K562 (cell line): ENCODE results near the gene XPO6. TPM values are rescaled to one million over a fixed set of nuclear protein-coding genes. Genes with fewer than 3 reads are reported as not detected.

Experiments
- BRCA1 ChIP-seq, 2 experiments: fragments of 450-650 bp in 1 of 2; sonication (generic) in 1 of 2; formaldehyde crosslinking in 1 of 2; IDR thresholded peaks; 2 replicates each; pipeline versions ENCODE4 v1.5.0 to v1.6.1; 2017 to 2020; ENCODE audit warnings: mild to moderate bottlenecking in 1 of 2, missing genetic modification reagents in 1 of 2
- DACH1 ChIP-seq: fragments of 450-650 bp; IDR thresholded peaks from 2 replicates; pipeline ENCODE4 v1.6.1; 2018; ENCODE audit not compliant: partially characterized antibody
- FOXM1 ChIP-seq, 2 experiments: fragments of 450-650 bp in 1 of 2; sonication (generic) in 1 of 2; formaldehyde crosslinking in 1 of 2; IDR thresholded peaks; 2 replicates each; pipeline versions ENCODE4 v1.6.1 to v1.9.0; 2017 to 2022; ENCODE audit warnings: low read depth in 2 of 2, mild to moderate bottlenecking in 2 of 2, missing genetic modification reagents in 1 of 2, moderate library complexity in 1 of 2
- HDAC1 ChIP-seq, 2 experiments: fragments of 450-650 bp; IDR thresholded peaks; 2 replicates each; pipeline ENCODE4 v1.6.1; 2016 to 2017; ENCODE audit warnings: inconsistent platforms in 1 of 2, mild to moderate bottlenecking in 1 of 2, moderate library complexity in 1 of 2
- HNRNPUL1 ChIP-seq: fragments of 200-400 bp; formaldehyde crosslinking; IDR thresholded peaks from 2 replicates; pipeline ENCODE4 v1.6.1; 2017; ENCODE audit warnings: low read length
- MCM7 ChIP-seq, 2 experiments: fragments of 450-650 bp; IDR thresholded peaks; 2 replicates each; pipeline ENCODE4 v1.6.1; 2016 to 2018
- MYNN ChIP-seq, 2 experiments: sonication (generic); formaldehyde crosslinking in 1 of 2; IDR thresholded peaks; 2 replicates each; pipeline versions ENCODE4 v1.5.0 to v1.6.1; 2016 to 2020; ENCODE audit warnings: antibody characterized with exemption in 1 of 2, missing genetic modification reagents in 1 of 2
- NUFIP1 ChIP-seq: fragments of 450-650 bp; IDR thresholded peaks from 2 replicates; pipeline ENCODE4 v1.6.1; 2018; ENCODE audit not compliant: partially characterized antibody
- RFX5 ChIP-seq: IDR thresholded peaks from 2 replicates; pipeline ENCODE4 v1.6.1; 2011; ENCODE audit warnings: low read depth, mild to moderate bottlenecking, improper control_type of control experiment, low read length
- SAFB ChIP-seq: fragments of 200-400 bp; formaldehyde crosslinking; IDR thresholded peaks from 2 replicates; pipeline ENCODE4 v1.6.1; 2017; ENCODE audit warnings: low read depth, low read length, borderline replicate concordance
- SIRT6 ChIP-seq: IDR thresholded peaks from one replicate; pipeline ENCODE4 v1.6.1; 2012; ENCODE audit warnings: low read depth, mild to moderate bottlenecking, control low read depth, inconsistent platforms, low read length, moderate library complexity
- SMC3 ChIP-seq: conservative IDR thresholded peaks from 2 replicates; pipeline ENCODE4 v1.6.1; 2011; ENCODE audit warnings: low read depth, low read length, improper control_type of control experiment; ENCODE audit not compliant: insufficient read depth
- ZBTB17 ChIP-seq: fragments of 450-650 bp; formaldehyde crosslinking; IDR thresholded peaks from 2 replicates; pipeline ENCODE4 v1.4.0; 2020; ENCODE audit warnings: mild to moderate bottlenecking
- ZNF347 ChIP-seq: fragments of 450-650 bp; formaldehyde crosslinking; IDR thresholded peaks from 2 replicates; pipeline ENCODE4 v1.4.0; 2020; ENCODE audit warnings: low read depth, mild to moderate bottlenecking, moderate library complexity
- ZNF76 ChIP-seq: fragments of 250-450 bp; sonication (Bioruptor Pico); IDR thresholded peaks from 2 replicates; pipeline ENCODE4 v1.4.0; 2020; ENCODE audit warnings: mild to moderate bottlenecking, moderate library complexity, borderline replicate concordance
- polyA plus RNA-seq, 8 experiments: library from polyadenylated mRNA; depleted of rRNA in 4 of 8; stranded (reverse) in 5 of 8; unstranded in 3 of 8; fragments of >200 nt; fragmentation: Nextera tagmentation in 2 of 8; fragmentation: Illumina TruSeq in 1 of 8; extraction: Ambion mirVana in 2 of 8; extraction: Trizol in 1 of 8; gene quantifications; 2 replicates each; pipeline versions ENCODE4 v1.2.1 to v1.2.3, GENCODE V29; 2011 to 2014; ENCODE audit warnings: inconsistent platforms in 1 of 8, missing spikeins in 1 of 8
- total RNA-seq, 7 experiments: library from RNA; depleted of rRNA in 6 of 7; stranded (reverse); fragments of >200 nt in 6 of 7; fragmentation: Illumina TruSeq in 2 of 7; extraction: Trizol in 2 of 7; gene quantifications; 2 replicates each; pipeline versions ENCODE4 v1.2.1 to v1.2.3, GENCODE V29; 2011 to 2021; ENCODE audit warnings: low replicate concordance in 1 of 7
- TF ChIP-seq, protein P1 (sequence below): fragments of 450-650 bp; conservative IDR thresholded peaks from 2 replicates; pipeline ENCODE4 v1.6.1; 2016; ENCODE audit warnings: missing genetic modification characterization, low read depth, mild to moderate bottlenecking, control low read depth, missing compliant biosample characterization
- TF ChIP-seq, protein P2 (sequence below): fragments of 450-650 bp; IDR thresholded peaks from 2 replicates; pipeline ENCODE4 v1.6.1; 2016; ENCODE audit warnings: low read depth
- TF ChIP-seq, protein P3 (sequence below): fragments of 250-450 bp; sonication (Bioruptor Pico); IDR thresholded peaks from 2 replicates; pipeline ENCODE4 v1.6.1; 2021; ENCODE audit warnings: mild to moderate bottlenecking

Gene XPO6
- total and polyA plus RNA-seq, 9 of the 15 experiments (the other 6 are each of a cell fraction or from before 2014, with no cell fraction given): 11.2 to 196 (median 119) TPM

DNA sequence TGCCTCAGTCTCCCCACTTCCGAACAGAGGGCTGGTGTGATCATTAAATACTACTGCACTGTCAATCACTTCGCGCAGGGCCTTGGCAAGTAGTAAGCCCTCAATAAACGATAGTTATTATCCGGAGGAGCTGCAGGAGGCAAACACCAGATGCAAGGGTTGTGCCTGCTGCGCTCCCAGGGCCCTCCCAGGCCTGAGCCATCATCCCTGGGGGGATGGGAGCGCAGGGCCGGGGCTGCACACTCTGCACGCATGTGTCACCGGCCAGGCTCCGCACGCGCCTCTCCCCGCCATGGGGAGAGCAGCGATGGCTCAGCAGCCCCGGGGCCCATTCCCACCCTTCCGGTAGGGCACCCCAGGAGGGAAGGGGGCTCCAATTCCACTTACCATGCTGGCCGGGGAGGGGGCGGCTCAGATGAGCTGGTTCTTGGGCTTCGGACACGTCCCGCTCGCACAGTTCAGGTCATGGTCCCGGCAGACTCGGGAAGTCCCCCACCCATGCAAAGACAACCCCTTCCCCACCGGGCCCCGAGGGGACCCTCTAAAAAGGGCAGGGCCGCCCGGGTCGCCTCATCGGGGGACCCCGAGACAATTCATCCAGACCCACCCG lies 681 bp downstream of the XPO6 start (continued):
- TF ChIP-seq MYNN (IDR thresholded peaks at IDR 0.05): no peak
- no peak for TF ChIP-seq MYNN (CRISPR knock-in tag; IDR thresholded peaks at IDR 0.05)
- TF ChIP-seq SMC3: no peak
- TF ChIP-seq BRCA1 (IDR thresholded peaks at IDR 0.05): no peak
- TF ChIP-seq BRCA1 (CRISPR knock-in tag; IDR thresholded peaks at IDR 0.05): no peak
- TF ChIP-seq ZNF76 (CRISPR knock-in tag): no peak
- TF ChIP-seq, protein P1, sequence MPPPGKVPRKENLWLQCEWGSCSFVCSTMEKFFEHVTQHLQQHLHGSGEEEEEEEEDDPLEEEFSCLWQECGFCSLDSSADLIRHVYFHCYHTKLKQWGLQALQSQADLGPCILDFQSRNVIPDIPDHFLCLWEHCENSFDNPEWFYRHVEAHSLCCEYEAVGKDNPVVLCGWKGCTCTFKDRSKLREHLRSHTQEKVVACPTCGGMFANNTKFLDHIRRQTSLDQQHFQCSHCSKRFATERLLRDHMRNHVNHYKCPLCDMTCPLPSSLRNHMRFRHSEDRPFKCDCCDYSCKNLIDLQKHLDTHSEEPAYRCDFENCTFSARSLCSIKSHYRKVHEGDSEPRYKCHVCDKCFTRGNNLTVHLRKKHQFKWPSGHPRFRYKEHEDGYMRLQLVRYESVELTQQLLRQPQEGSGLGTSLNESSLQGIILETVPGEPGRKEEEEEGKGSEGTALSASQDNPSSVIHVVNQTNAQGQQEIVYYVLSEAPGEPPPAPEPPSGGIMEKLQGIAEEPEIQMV: no peak
- TF ChIP-seq, protein P2, sequence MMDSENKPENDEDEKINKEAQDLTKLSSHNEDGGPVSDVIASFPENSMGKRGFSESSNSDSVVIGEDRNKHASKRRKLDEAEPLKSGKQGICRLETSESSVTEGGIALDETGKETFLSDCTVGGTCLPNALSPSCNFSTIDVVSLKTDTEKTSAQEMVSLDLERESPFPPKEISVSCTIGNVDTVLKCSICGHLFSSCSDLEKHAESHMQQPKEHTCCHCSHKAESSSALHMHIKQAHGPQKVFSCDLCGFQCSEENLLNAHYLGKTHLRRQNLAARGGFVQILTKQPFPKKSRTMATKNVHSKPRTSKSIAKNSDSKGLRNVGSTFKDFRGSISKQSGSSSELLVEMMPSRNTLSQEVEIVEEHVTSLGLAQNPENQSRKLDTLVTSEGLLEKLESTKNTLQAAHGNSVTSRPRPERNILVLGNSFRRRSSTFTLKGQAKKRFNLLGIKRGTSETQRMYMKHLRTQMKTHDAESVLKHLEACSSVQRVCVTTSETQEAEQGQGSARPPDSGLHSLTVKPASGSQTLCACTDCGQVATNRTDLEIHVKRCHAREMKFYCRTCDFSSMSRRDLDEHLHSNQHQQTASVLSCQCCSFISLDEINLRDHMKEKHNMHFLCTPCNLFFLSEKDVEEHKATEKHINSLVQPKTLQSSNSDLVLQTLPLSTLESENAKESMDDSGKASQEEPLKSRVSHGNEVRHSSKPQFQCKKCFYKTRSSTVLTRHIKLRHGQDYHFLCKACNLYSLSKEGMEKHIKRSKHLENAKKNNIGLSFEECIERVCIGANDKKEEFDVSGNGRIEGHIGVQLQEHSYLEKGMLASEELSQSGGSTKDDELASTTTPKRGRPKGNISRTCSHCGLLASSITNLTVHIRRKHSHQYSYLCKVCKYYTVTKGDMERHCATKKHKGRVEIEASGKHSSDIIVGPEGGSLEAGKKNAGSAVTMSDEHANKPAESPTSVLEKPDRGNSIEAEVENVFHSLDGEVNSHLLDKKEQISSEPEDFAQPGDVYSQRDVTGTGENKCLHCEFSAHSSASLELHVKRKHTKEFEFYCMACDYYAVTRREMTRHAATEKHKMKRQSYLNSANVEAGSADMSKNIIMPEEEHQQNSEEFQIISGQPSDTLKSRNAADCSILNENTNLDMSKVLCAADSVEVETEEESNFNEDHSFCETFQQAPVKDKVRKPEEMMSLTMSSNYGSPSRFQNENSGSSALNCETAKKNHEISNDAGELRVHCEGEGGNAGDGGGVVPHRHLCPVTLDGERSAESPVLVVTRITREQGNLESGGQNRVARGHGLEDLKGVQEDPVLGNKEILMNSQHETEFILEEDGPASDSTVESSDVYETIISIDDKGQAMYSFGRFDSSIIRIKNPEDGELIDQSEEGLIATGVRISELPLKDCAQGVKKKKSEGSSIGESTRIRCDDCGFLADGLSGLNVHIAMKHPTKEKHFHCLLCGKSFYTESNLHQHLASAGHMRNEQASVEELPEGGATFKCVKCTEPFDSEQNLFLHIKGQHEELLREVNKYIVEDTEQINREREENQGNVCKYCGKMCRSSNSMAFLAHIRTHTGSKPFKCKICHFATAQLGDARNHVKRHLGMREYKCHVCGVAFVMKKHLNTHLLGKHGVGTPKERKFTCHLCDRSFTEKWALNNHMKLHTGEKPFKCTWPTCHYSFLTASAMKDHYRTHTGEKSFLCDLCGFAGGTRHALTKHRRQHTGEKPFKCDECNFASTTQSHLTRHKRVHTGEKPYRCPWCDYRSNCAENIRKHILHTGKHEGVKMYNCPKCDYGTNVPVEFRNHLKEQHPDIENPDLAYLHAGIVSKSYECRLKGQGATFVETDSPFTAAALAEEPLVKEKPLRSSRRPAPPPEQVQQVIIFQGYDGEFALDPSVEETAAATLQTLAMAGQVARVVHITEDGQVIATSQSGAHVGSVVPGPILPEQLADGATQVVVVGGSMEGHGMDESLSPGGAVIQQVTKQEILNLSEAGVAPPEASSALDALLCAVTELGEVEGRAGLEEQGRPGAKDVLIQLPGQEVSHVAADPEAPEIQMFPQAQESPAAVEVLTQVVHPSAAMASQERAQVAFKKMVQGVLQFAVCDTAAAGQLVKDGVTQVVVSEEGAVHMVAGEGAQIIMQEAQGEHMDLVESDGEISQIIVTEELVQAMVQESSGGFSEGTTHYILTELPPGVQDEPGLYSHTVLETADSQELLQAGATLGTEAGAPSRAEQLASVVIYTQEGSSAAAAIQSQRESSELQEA: no peak
- TF ChIP-seq, protein P3, sequence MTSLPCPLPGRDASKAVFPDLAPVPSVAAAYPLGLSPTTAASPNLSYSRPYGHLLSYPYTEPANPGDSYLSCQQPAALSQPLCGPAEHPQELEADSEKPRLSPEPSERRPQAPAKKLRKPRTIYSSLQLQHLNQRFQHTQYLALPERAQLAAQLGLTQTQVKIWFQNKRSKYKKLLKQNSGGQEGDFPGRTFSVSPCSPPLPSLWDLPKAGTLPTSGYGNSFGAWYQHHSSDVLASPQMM (CRISPR knock-in tag): no peak
- TF ChIP-seq SIRT6: no peak
- TF ChIP-seq ZNF347 (CRISPR knock-in tag): no peak
- TF ChIP-seq NUFIP1: no peak
- TF ChIP-seq HDAC1 (IDR thresholded peaks at IDR 0.05): peak in 1 of 2 experiments; percentile 90; a peak in 2 of 4 replicates
- TF ChIP-seq FOXM1 (IDR thresholded peaks at IDR 0.05; ENCODE audit: low read depth): no peak
- TF ChIP-seq FOXM1 (CRISPR knock-in tag; IDR thresholded peaks at IDR 0.05; ENCODE audit: low read depth): no peak
- TF ChIP-seq RFX5: no peak
- TF ChIP-seq MCM7 (IDR thresholded peaks at IDR 0.05): no peak
- TF ChIP-seq HNRNPUL1: no peak
- TF ChIP-seq ZBTB17 (CRISPR knock-in tag): no peak
- no peak for TF ChIP-seq SAFB
- no peak for TF ChIP-seq DACH1
